HAP-1 (cell line): ENCODE results near the gene BCL11A.
A peak's percentile ranks its signal among the peaks of the same experiment; 100 is the strongest.

Source experiments
- DNase-seq, 2 experiments: peaks; one replicate each; pipeline ENCODE4 v3.0.0-alpha.2; 2016 to 2020; ENCODE audit warnings: low spot score in 2 of 2
- H3K27me3 ChIP-seq: fragments of 250-450 bp; sonication (Bioruptor Pico); 2 replicates; pipeline ENCODE4 v1.5.1; 2020; ENCODE audit warnings: low read depth, mild to moderate bottlenecking, moderate library complexity
- H3K36me3 ChIP-seq: fragments of 250-450 bp; sonication (Bioruptor Pico); replicated peaks from 2 replicates; pipeline ENCODE4 v1.5.1; 2020; ENCODE audit warnings: mild to moderate bottlenecking
- H3K4me1 ChIP-seq: fragments of 250-450 bp; sonication (Bioruptor Pico); 2 replicates; pipeline ENCODE4 v1.5.1; 2020; ENCODE audit warnings: mild to moderate bottlenecking
- H3K4me3 ChIP-seq: fragments of 250-450 bp; sonication (Bioruptor Pico); 2 replicates; pipeline ENCODE4 v1.5.1; 2020; ENCODE audit warnings: mild to moderate bottlenecking, moderate library complexity
- H3K9me3 ChIP-seq: fragments of 250-450 bp; sonication (Bioruptor Pico); 2 replicates; pipeline ENCODE4 v1.5.1; 2020; ENCODE audit warnings: mild to moderate bottlenecking, moderate library complexity
- in situ Hi-C: fragments of 300-500 bp; cut with MboI; formaldehyde crosslinking; loops from 3 replicates; pipeline ENCODE4 v1.14.3; 2020; ENCODE audit warnings: low sequenced_read_pairs, inconsistent platforms, mixed read lengths

Gene BCL11A

DNA sequence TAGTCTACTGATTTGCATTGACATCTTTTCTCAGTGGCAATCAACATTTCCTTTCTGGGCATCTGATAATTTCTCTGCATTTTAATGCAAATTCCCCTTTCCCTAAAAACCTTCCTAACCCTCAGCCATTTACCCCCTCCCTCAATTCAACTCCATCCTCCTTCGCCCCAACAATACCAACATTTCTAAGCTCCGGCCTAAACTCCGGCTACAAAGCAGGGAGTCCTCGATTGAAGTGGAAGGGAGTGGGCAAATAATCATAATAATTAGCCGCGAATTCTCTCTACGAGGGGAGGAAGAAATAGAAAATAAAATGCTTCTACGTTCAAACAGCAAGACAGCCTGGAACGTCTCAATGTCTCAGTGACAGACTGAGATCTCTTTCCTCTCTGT lies 4.6 kb downstream of the BCL11A start:
- DNase-seq: peak in 1 of 2 experiments; percentile 44
- peaks cover 18% of the 10 kb centered on the region for H3K4me1 ChIP-seq
- in situ Hi-C loops: loop anchor here (10.0 kb wide), 1 partner anchor 54 kb away; no protein-coding TSS in a partner anchor
- peaks cover 23% of the 10 kb centered on the region for H3K36me3 ChIP-seq
- H3K9me3 ChIP-seq: no peaks in the 10 kb centered on the region
- H3K4me3 ChIP-seq: peak overlapping the region; percentile 63
- no peaks in the 10 kb centered on the region for H3K27me3 ChIP-seq

DNA sequence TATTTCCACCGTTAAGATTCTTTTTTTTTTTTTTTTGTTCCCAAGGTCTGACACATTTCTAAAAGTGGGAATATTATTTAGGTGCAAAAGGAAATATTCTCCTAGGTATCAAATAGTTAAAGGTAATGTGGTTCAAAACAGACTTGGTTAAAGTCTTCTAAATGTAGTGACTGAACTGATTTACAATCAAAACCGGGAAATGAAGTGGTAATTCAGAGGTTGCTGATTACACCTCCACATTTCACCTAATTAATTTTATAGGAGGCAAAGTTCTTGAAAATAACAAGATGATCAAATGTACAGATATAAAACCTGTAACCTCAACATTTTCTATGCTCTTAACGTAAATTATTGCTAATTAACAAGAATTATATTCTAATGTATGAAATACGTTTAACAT lies 5.1 kb downstream of the BCL11A start:
- Histone ChIP-seq H3K27me3 (no peaks in the 10 kb centered on the region), H3K4me3 (peak overlapping the region; percentile 63; the same call in 1 of the 2 replicates), H3K4me1 (peaks cover 18% of the 10 kb centered on the region), H3K36me3 (peaks cover 24% of the 10 kb centered on the region), H3K9me3 (no peaks in the 10 kb centered on the region)
- in situ Hi-C loops: loop anchor here (10.0 kb wide), 1 partner anchor 54 kb away; no protein-coding TSS in a partner anchor
- DNase-seq: no peak

DNA sequence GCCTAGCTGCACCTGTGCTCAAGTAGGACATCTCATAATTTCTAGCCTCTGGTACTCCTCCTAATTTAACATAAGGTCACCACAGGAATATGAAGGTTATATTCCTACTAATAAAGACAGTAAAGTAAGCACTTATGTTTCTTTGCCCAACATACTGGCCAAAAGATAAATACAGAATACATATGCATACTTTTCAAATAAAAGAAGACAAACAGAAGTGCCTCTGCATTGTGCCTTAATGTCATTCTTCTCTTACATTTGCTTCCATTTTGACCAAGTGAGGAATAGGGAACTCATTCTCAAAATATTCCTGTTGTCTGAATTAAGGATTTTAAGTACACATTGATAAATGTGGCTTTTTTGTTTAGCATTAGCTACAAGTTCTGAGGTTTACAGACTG lies 5.6 kb downstream of the BCL11A start:
- no peak overlapping the region for H3K4me3 ChIP-seq
- H3K4me1 ChIP-seq: peaks cover 18% of the 10 kb centered on the region
- in situ Hi-C loops: loop anchor here (10.0 kb wide), 1 partner anchor 53 kb away; no protein-coding TSS in a partner anchor
- peaks cover 24% of the 10 kb centered on the region for H3K36me3 ChIP-seq
- H3K27me3 ChIP-seq: no peaks in the 10 kb centered on the region
- DNase-seq: no peak
- no peaks in the 10 kb centered on the region for H3K9me3 ChIP-seq

DNA sequence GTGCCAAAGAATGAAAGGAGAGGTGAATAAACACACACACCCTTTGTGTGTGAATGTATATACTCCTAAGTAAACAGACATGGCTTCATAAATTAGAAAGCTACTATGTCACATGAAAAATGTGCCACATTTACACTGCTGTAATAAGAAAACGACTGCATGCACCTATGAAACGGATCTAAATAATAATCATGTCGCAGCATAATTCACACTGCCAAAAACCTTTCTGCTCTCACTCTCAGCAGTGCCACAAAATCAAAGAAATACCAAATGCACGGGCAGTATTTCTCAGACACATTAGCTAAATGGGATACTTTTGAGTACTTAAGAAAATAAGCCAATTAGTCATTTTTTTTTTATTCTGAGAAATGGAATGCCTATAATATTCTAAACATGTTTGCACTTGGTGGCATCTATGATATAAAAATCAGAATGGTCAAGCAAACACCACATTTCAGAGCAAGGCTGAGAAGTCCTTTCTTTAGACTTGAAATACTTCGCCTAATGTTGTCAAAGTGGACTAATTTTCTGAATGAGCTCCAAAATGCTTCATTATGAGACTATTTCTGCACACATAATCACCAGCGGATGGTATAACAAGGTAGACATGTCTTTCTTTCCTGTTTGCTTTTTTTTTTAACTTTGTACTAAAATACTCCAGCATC lies 6.6 kb downstream of the BCL11A start:
- in situ Hi-C loops: loop anchor here (10.0 kb wide), 1 partner anchor 52 kb away; no protein-coding TSS in a partner anchor
- Histone ChIP-seq H3K36me3 (peaks cover 30% of the 10 kb centered on the region), H3K4me1 (peaks cover 24% of the 10 kb centered on the region), H3K4me3 (no peak overlapping the region), H3K9me3 (no peaks in the 10 kb centered on the region), H3K27me3 (no peaks in the 10 kb centered on the region)
- DNase-seq: no peak

DNA sequence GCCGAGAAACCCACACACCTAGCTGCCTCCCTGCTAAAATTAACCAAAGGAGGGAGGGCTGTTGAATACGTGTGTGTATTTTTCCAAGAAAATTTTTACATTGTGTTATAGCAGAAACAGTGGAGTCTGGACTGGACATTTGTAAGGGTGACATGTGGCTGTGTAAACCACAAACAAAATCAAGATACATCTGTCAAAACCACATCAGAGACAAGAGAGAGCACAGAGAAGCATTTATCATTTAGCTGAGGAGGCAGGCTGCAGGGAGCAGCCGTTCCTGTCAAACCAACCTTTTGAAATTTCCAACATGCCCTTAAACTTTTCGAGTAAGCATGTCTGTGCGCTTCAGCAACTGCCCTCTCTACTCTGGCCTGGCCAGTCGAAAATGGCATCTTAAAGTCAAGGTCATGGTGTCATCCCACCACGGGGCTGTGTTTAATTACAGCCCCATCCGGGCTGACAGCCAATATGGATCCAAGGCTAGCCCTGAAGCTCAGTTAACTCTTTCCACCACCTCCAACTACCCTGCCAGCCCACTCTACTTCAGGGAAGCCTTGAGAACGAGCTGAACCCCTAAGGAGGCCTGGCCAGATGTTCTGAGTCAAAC lies 8.4 kb downstream of the BCL11A start:
- in situ Hi-C loops: loop anchor here (10.0 kb wide), 1 partner anchor 50 kb away; no protein-coding TSS in a partner anchor
- Histone ChIP-seq H3K27me3 (no peaks in the 10 kb centered on the region), H3K4me1 (peaks cover 31% of the 10 kb centered on the region), H3K4me3 (no peak overlapping the region), H3K9me3 (no peaks in the 10 kb centered on the region), H3K36me3 (peaks cover 31% of the 10 kb centered on the region)
- DNase-seq: no peak

DNA sequence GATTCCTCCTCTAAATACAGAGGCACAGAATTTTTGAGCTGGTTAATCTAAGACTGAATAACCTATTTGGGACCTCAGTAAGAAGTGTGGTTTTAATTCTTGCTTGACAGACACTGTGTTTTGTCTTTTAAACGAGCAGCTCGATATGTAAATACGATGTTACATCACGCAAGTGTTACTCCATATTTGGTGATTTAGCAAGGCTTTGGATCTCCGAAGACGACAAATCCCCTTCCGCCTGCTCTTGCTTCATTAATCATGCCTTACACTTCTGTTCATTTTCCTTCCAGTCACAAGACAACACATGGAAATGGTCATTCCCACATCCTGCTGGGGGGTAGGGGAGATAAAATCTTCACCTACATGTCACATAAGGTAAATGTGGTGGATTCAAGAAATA lies 9.4 kb downstream of the BCL11A start:
- in situ Hi-C loops: loop anchor here (10.0 kb wide), 1 partner anchor 49 kb away; no protein-coding TSS in a partner anchor
- Histone ChIP-seq H3K27me3 (no peaks in the 10 kb centered on the region), H3K4me3 (no peak overlapping the region), H3K9me3 (no peaks in the 10 kb centered on the region), H3K36me3 (peaks cover 31% of the 10 kb centered on the region), H3K4me1 (peaks cover 31% of the 10 kb centered on the region)
- DNase-seq: no peak

DNA sequence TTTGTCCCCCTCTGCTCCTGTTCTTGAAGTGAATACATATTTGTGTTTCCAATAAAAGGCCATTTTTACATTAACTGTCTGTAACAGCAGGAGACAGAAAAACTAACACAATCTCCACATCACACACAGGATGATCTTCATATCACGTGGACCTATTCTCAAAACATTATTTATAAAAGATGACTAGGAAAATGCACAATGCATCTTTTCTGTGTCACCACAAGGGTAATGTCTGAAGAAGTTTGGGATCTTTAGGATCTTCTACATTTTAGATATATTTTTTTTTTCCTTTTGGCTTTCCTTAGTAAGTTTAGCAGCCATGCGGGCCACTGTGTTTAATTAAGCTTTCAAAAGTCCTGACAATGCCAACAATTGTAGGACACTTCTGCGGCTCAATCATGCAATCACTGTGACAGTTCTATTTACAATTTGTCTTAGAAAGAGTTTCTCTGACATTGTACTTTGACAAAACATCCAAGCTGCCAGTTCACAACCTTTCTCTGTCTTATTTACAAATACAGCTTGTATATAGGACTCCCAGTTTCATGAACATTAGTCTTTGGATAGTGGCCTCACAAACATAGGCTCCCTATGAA lies 12.3 kb downstream of the BCL11A start:
- no peaks in the 10 kb centered on the region for H3K9me3 ChIP-seq

DNA sequence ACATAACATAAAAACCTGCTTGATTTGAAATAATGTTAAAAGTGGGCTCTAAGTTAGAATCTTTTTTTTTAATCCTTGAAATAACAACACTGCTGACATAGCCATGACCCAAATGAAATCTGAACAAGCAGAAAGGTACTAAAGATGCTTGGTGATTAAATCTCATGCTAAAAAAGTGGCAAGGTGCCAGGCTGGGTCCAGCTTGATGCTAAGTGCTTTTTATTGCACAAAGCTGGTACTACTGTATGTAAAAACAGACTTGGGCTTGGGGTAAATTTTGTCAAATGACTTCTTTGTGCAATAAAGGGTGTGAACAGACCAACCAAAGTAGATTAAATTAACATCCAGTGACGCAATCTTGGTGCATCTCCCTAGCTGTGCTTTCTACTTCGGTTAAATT lies 13.4 kb downstream of the BCL11A start:
- in situ Hi-C loops: loop anchor here (10.0 kb wide), 1 partner anchor 45 kb away; no protein-coding TSS in a partner anchor
- Histone ChIP-seq H3K4me3 (no peak overlapping the region), H3K27me3 (no peaks in the 10 kb centered on the region), H3K9me3 (no peaks in the 10 kb centered on the region), H3K36me3 (peaks cover 20% of the 10 kb centered on the region), H3K4me1 (peaks cover 26% of the 10 kb centered on the region)
- DNase-seq: no peak

More for the DNA sequence above, 12.3 kb downstream of the BCL11A start:
- no peaks in the 10 kb centered on the region for H3K27me3 ChIP-seq
- peaks cover 31% of the 10 kb centered on the region for H3K36me3 ChIP-seq
- H3K4me1 ChIP-seq: peaks cover 26% of the 10 kb centered on the region
- no peak overlapping the region for H3K4me3 ChIP-seq
- in situ Hi-C loops: loop anchor here (10.0 kb wide), 1 partner anchor 46 kb away; no protein-coding TSS in a partner anchor
- no peak for DNase-seq

DNA sequence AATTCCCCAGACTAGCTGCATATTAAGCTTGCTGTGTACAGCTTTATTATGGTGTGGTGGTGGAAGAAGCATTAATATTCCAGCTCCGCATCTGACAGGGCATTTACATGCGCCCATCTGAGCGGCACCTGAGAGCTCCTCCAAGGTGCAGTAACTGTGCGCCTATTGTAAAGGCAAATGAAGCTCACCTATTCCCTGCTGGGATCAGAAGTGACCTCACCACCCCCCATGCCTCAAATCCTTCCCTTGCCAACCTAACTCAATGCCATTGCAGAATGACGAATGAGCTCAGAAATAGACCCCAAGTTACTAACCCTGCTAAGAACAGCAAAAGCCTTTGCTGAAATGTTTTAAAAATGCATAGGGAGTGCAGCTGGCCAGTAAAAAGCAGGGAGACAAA lies 14.3 kb downstream of the BCL11A start:
- H3K4me1 ChIP-seq: peaks cover 30% of the 10 kb centered on the region
- no peak for DNase-seq
- no peaks in the 10 kb centered on the region for H3K27me3 ChIP-seq
- no peaks in the 10 kb centered on the region for H3K9me3 ChIP-seq
- in situ Hi-C loops: no loop called here
- H3K4me3 ChIP-seq: no peak overlapping the region
- peaks cover 11% of the 10 kb centered on the region for H3K36me3 ChIP-seq

DNA sequence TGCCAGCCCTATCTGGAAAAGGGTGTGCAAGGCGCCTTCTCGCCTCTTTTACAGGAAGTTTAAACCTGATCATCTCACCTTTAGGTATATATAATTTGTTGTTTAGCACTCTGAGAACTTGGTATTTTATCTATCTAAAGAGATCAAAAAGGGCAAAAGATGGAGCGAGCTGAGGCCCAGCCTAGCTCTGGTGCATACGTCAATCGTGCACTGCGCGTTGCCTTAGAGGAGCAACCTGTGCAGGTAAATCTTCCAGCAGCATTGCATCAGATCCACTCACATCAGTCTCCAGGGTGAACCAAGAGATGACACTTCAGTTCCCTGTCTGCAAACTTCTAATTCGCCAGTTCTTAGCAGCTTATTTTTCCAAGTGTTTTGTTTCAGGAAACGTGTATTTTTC lies 15.4 kb downstream of the BCL11A start:
- Histone ChIP-seq H3K36me3 (peaks cover 7% of the 10 kb centered on the region), H3K9me3 (no peaks in the 10 kb centered on the region), H3K27me3 (no peaks in the 10 kb centered on the region), H3K4me1 (peaks cover 33% of the 10 kb centered on the region), H3K4me3 (no peak overlapping the region)
- no peak for DNase-seq
- in situ Hi-C loops: no loop called here

DNA sequence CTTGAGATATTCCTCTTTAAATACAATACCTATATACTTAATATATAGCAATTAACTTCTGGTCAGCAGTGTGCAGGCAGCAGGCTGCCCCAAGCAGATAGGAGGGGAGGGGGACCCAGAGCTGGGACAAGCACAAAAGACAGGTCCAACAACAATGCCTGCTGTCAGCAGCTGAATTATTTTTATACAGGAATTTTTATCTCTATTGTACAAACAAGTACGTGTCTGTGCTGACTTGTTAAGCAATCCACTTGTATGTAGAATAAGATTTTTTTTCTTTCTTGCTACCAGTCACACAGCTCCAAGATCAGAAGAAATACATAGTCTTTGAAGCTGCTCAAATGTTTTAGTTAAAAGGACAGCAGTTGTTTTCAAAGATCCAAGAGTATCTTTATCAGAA lies 16.7 kb downstream of the BCL11A start:
- Histone ChIP-seq H3K4me1 (peaks cover 39% of the 10 kb centered on the region), H3K9me3 (no peaks in the 10 kb centered on the region), H3K36me3 (no peaks in the 10 kb centered on the region; the same call in 1 of the 2 replicates), H3K27me3 (no peaks in the 10 kb centered on the region), H3K4me3 (no peak overlapping the region)
- in situ Hi-C loops: no loop called here
- peak; percentile 61 to 65 for DNase-seq

DNA sequence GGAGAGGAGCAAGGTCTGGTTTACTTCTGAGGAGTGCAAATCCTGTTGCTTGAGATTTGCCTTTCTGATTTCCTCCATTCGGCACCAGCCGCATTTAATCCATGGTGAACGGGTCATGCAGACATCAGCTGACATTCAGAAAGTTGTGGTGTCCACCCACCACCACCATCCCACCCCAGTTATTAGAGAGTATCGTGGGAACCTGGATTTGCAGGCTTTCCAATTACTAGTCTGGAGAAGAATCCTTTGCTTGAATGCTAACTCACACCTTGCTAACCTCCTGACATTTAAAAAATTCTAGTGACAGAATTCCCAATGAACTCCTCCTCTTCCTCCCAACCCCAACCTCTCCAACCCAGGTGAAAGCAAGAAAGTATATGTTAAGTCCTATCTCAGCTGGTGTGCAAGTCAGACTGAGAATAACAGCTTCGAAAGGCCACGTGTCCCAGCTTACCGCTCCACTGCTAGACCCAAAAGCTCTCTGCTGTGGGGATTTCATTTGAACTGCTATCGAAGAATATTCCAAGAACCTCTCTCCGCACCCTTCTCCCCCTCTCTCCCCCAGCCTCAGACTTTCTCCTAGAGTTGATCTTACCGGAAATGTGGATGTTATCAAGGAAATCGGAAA lies 17.7 kb downstream of the BCL11A start:
- peaks cover 42% of the 10 kb centered on the region for H3K4me1 ChIP-seq

DNA sequence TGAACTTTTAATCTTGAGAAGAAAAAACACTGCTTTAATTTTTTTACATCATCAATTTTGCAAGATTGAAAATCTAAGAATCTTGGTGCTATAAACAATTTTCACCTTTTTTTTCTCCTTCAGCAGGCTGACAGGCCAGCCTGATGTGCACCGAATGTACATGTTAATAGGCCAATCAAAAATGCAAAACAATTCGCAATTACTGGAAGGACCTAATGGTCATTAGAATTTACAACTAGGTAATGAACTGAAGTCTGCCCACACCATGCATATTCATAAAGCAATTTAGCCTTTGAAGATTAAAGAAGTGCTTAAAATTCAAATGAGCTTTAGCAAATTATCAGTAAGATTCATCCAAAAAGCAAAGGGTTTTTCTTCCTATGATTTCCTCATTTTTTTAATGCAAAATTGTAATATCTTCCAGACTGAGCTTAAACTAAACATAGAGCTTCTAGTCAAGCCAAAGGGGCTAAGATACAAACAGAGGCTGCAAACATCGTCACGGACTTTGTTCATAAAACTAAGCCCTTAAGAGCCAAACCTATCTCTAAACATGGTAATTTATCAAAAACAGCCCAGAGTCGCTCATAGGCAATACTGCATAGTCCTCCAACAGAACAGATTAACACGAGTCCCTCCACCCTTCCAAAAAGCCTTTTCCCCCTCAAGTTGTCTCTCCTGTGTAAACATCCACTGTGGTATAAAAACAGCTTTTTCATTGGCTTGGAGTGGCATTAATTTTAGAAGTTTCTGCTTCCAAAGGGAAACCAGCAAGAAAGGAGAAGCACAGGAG lies 18.4 kb downstream of the BCL11A start:
- Histone ChIP-seq H3K4me3 (no peak overlapping the region), H3K36me3 (no peaks in the 10 kb centered on the region)
- in situ Hi-C loops: no loop called here

More for the DNA sequence above, 17.7 kb downstream of the BCL11A start:
- Histone ChIP-seq H3K36me3 (no peaks in the 10 kb centered on the region; the same call in 1 of the 2 replicates), H3K4me3 (no peak overlapping the region), H3K27me3 (no peaks in the 10 kb centered on the region), H3K9me3 (no peaks in the 10 kb centered on the region)
- in situ Hi-C loops: no loop called here
- DNase-seq: no peak

More for the DNA sequence above, 18.4 kb downstream of the BCL11A start:
- Histone ChIP-seq H3K4me1 (peaks cover 49% of the 10 kb centered on the region), H3K9me3 (no peaks in the 10 kb centered on the region), H3K27me3 (no peaks in the 10 kb centered on the region)
- no peak for DNase-seq
